Erythroblast (primary cell): Measurements from ENCODE around the gene CIPC.

Experiments used
- GATA1 ChIP-seq: IDR thresholded peaks from 2 replicates; pipeline ENCODE4 v1.6.1; 2011; ENCODE audit warnings: low read depth, mild to moderate bottlenecking, control low read depth, low read length, moderate library complexity
- POLR2A ChIP-seq: IDR thresholded peaks from 2 replicates; pipeline ENCODE4 v1.6.1; 2011; ENCODE audit warnings: mild to moderate bottlenecking, low read length

GRCh38 chr14:77158882-77159255, 60.8 kb downstream of the CIPC start:
- no peak for TF ChIP-seq POLR2A
- TF ChIP-seq GATA1 = no peak
